GM19397 (cell line): ENCODE data around the gene HUS1.
"Not testable (repeated sequence)": the region's sequence is repeated elsewhere in the genome, so short reads cannot be mapped to it uniquely, and the experiment has no call there.

Experiments
- ATAC-seq: cut with Tn5 transposase; IDR thresholded peaks from one replicate; pipeline ENCODE4 v1.9.1; 2021; ENCODE audit warnings: mild to moderate bottlenecking, moderate library complexity; ENCODE audit not compliant: unreplicated experiment

The HUS1 gene

DNA sequence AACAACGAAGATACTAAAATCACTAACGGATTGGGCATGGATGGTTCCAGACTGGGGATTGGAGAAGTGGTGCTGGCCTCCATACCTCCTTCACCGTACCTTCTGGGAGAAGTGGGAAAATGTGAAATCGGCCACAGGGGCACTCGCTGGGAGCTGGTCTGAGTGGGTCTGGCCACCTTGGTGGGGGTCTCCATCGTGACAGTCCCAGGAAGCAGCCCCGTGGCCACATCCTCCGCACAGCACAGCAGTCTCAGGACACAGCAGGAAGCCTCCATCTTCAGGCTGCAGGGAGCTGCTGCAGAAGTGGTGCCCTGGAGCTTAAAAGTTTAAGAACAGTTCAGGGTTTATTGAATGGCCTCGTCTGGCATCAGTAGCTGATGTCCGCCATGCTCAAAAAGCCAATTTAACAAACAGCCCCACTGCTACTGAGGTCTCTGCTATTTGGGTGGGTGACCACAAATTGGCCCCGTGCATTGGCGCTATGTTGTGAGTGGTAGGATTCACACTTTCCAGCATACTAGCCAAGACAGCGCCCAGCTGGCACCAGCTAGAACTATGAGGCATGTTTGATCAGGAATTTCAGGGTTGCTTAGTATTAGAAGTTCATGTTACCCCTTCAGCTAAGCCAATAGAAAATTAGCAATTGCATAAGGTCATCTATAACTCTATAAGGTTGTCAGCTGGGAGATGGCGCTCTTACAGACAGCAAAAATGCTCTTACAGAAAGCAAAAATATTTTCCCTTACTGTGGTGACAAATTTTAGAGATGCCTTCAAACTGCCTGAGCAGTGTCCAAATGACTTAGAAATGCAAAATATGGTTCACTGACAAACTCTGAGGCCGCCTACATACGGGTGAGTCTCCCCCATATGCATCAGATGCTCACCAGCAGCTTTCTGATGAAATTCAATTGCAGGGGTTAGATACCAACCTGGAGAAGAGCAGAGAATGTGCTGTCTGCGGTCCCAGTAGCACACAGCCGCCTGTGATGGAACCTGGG is 48.1 kb downstream of the HUS1 start:
- no peak for ATAC-seq

DNA sequence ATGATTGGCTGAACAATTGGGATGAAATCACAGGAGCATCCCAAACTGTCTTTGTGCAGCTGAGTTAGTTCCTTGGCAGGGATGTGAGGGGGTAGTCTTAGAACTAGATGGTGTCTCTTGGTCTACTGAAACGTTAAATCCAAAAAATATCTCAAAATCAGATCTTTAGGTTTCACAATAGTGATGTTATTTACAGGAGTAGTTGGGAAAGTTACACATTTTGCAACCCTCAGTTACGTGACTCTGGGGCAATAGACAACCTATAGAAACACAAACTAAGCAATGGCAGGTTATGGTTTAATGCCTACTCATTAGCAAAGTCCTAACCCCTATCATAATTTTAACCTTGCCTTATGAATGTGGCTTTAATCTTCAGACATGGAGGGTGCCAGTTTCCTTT is 55.1 kb downstream of the HUS1 start:
- ATAC-seq: no peak

DNA sequence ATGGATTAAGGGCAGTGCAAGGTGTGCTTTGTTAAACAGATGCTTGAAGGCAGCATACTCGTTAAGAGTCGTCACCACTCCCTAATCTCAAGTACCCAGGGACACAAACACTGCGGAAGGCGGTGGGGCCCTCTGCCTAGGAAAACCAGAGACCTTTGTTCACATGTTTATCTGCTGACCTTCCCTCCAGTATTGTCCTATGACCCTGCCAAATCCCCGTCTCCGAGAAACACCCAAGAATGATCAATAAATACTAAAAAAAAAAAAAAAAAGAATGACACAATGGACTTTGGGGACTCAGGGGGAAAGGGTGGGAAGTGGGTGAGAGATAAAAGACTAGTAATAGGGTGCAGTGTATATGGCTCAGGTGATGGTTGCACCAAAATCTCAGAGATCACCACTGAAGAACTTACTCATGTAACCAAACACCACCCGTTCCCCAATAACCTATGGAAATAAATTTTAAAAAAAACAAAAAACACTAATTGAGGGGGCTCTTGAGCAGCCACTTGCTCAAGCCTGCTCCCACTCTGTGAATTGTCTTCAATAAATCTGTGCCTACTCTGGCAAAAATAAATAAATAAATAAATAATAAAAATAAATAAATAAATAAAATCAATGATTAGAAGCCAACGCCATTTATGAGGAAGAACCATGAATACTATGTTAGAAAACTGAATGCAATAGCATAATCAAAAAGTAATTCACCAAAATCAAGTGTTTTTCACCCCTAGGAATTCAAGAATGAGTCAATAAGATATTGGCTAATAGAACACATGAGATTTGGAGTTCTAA is 56.1 kb downstream of the HUS1 start:
- ATAC-seq: not testable (repeated sequence)

DNA sequence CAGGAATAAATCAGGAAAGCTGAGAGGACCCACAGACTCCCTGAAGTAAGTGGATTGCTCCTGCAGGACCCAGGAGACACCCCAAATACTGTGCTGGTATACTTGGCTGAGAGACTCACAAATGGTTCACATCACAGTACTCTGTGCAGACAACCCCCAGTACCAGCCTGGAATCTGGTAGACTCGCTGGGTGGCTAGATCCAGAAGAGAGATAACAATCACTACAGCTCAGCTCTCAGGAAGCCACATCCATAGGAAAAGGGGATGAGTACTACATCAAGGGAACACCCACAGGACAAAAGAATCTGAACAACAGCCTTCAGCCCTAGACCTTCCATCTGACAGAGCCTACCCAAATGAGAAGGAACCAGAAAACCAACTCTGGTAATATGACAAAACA is 62.9 kb downstream of the HUS1 start:
- ATAC-seq: not testable (repeated sequence)

DNA sequence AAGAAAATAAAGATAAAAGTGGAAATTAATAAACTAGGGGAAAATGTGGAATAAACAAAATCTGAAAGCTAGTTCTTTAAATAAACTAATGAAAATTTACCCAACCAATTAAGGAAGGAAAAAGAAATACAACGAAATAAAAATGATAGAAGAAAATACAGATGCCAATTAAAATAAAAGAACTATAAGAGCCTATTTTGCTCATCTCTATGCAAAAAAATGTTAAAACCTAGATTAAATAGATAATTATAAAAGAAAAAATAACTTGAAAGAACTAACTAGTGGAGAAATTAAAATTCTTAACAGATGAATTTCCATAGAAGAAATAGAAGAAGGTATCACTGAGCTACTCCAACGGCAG is 63.8 kb downstream of the HUS1 start:
- ATAC-seq: no peak

DNA sequence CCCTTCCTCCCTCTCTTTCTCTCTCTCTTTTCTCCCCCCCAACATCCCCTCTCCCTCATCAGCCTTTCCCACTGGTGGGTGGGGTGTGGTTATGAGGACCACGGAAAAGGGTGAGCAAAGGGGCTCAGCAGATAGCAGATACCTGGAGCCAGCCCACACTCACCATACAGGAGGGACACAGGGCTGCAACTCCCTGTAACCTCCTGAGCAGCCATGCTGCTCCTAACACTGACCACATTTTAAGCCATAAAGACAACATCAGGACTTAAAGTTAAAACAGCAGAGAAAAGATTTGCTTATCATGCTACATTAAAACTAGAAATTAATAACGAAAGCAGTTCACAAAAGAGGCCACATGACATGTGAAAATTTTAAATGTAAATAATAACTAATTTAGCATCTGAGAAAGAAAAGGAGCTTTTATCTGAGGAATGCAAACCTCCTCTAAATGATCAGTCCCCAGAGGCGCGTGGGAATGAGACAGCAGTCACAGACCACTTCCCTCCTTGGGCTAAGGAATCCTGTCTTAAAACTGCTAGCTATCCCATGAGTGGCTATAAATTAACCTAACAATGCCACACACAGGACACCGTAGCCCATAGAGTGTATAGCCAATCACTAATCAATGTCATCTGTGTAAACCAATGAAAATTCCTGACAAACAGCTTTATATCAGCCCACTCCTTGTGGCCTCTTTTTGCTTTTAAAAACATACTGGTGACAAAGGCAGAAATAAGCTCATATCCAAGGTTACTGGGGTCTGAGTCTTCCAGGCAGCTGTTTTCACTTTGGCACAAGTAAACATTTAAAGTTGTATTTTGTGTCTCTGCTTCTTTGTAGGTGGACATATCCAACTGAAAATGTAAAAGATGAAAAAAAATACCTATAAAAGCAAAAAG is 64.4 kb downstream of the HUS1 start:
- ATAC-seq: no peak
